ENCODE results near the gene APCDD1L.
"Not testable (repeated sequence)": the region's sequence is repeated elsewhere in the genome, so short reads cannot be mapped to it uniquely, and the experiment has no call there.

APCDD1L gene

GRCh38 chr20:58514321-58515232 lies 622 bp downstream of the APCDD1L start:
- DNase-seq (ENCODE audit: low spot score), result peak; percentile 74

GRCh38 chr20:58513580-58514285 lies 1.5 kb downstream of the APCDD1L start:
- DNase-seq (ENCODE audit: low spot score), result no peak

- no peak for DNase-seq (ENCODE audit: low spot score)
Observed at GRCh38 chr20:58512808-58513552, 2.2 kb downstream of the APCDD1L start.

- DNase-seq (ENCODE audit: low spot score), result no peak
Observed at GRCh38 chr20:58511861-58512260, 3.3 kb downstream of the APCDD1L start.

- DNase-seq (ENCODE audit: low spot score), result no peak
Observed at GRCh38 chr20:58511364-58511763, 3.8 kb downstream of the APCDD1L start.

GRCh38 chr20:58510921-58511320 lies 4.3 kb downstream of the APCDD1L start:
- DNase-seq (ENCODE audit: low spot score), result no peak

GRCh38 chr20:58508762-58509395 lies 6.3 kb downstream of the APCDD1L start:
- no peak for DNase-seq (ENCODE audit: low spot score)

GRCh38 chr20:58506999-58507398 lies 8.2 kb downstream of the APCDD1L start:
- not testable (repeated sequence) for DNase-seq (ENCODE audit: low spot score)

- DNase-seq (ENCODE audit: low spot score), result no peak
Observed at GRCh38 chr20:58504566-58504965, 10.6 kb downstream of the APCDD1L start.

- no peak for DNase-seq (ENCODE audit: low spot score)
Observed at GRCh38 chr20:58503668-58504067, 11.5 kb downstream of the APCDD1L start.

- DNase-seq (ENCODE audit: low spot score), result peak; percentile 33
Observed at GRCh38 chr20:58500256-58500655, 14.9 kb downstream of the APCDD1L start.

GRCh38 chr20:58498470-58499068 lies 16.6 kb downstream of the APCDD1L start:
- DNase-seq (ENCODE audit: low spot score), result no peak

GRCh38 chr20:58497724-58498469 lies 17.3 kb downstream of the APCDD1L start:
- DNase-seq (ENCODE audit: low spot score), result no peak

GRCh38 chr20:58497076-58497641 lies 18.0 kb downstream of the APCDD1L start:
- no peak for DNase-seq (ENCODE audit: low spot score)

- no peak for DNase-seq (ENCODE audit: low spot score)
Observed at GRCh38 chr20:58496429-58496769, 18.8 kb downstream of the APCDD1L start.

- no peak for DNase-seq (ENCODE audit: low spot score)
Observed at GRCh38 chr20:58495623-58496428, 19.4 kb downstream of the APCDD1L start.

GRCh38 chr20:58494923-58495622 lies 20.1 kb downstream of the APCDD1L start:
- no peak for DNase-seq (ENCODE audit: low spot score)

GRCh38 chr20:58492795-58493524 lies 22.2 kb downstream of the APCDD1L start:
- DNase-seq (ENCODE audit: low spot score), result no peak

Measured in left forelimb (tissue), 1 donor.